GM19043 (cell line): ENCODE results near the gene RNF212B.
"Not testable (repeated sequence)": the region's sequence is repeated elsewhere in the genome, so short reads cannot be mapped to it uniquely, and the experiment has no call there.

Experiments
- ATAC-seq: cut with Tn5 transposase; IDR thresholded peaks from one replicate; pipeline ENCODE4 v1.9.1; 2021; ENCODE audit warnings: low read depth; ENCODE audit not compliant: unreplicated experiment

Gene RNF212B, protein sequence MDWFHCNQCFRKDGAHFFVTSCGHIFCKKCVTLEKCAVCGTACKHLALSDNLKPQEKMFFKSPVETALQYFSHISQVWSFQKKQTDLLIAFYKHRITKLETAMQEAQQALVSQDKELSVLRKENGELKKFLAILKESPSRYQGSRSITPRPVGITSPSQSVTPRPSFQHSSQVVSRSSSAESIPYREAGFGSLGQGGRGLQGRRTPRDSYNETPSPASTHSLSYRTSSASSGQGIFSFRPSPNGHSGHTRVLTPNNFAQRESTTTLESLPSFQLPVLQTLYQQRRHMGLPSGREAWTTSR

GRCh38 chr14:23237772-23238594 lies at the start of gene RNF212B:
TSS of gene RNF212B (plus strand) at chr14:23237936. CDS start at chr14:23240346, 2,410 bp downstream.
- ATAC-seq = peak; percentile 79

- no peak for ATAC-seq
Observed at GRCh38 chr14:23193432-23193831, 44.3 kb upstream of the RNF212B start.

DNA sequence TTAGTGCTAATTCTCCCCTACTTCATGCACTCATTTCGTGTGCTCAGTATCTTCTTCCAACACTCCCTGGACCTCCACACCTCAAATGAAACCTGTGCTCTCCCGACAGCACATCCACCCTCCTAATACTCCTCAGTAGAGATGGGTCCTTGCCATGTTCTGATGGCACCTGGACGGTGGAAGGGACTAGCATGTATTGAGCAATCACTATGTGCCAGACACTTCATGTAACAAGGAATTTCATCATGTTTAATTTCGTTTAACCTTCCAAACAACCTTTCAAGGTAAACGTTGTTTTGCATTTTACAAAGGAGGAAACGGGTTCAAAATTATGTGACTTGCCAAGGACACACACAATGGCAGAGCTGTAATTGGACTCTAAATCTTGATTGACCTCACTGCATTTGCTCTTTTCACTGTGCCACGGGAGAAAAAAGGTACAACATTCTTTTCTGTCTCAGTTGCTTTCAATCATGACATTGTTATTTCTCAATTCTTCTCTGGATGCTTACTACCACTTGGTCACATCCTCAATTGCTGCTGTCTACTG lies 42.1 kb upstream of the RNF212B start:
- no peak for ATAC-seq

DNA sequence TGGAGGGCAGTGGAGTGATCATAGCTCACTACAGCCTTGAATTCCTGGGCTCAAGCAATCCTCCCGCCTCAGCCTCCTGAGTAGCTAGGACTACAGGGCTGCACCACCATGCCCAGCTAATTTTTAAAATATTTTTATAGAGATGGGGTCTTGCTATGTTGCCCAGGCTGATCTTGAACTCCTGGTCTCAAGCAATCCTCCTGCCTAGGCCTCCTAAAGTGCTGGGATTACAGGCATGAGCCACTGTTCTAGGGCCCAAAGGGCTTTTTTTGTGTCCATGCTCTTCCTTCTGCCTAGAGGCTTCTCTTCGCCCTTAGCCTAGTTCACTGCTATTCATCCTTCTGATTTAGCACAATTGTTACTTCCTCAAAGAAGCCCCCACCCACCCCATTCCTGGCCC lies 41.2 kb upstream of the RNF212B start:
- not testable (repeated sequence) for ATAC-seq

DNA sequence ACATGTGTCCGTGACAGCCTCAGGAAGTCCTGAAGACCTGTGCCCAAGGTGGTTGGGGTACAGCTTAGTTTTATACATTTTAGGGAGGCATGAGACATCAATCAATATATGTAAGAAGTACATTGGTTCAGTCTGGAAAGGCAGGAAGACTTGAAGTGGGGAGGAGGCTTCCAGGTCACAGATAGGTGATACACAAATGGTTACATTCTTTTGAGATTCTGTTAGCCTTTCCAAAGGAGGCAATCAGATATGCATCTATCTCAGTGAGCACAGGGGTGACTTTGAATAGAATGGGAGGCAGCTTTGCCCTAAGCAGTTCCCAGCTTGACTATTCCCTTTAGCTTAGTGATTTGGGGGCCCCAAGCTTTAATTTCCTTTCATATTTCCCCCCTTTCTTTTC lies 38.6 kb upstream of the RNF212B start:
- ATAC-seq = not testable (repeated sequence)

- ATAC-seq = no peak
Observed at GRCh38 chr14:23202001-23202400, 35.7 kb upstream of the RNF212B start.

DNA sequence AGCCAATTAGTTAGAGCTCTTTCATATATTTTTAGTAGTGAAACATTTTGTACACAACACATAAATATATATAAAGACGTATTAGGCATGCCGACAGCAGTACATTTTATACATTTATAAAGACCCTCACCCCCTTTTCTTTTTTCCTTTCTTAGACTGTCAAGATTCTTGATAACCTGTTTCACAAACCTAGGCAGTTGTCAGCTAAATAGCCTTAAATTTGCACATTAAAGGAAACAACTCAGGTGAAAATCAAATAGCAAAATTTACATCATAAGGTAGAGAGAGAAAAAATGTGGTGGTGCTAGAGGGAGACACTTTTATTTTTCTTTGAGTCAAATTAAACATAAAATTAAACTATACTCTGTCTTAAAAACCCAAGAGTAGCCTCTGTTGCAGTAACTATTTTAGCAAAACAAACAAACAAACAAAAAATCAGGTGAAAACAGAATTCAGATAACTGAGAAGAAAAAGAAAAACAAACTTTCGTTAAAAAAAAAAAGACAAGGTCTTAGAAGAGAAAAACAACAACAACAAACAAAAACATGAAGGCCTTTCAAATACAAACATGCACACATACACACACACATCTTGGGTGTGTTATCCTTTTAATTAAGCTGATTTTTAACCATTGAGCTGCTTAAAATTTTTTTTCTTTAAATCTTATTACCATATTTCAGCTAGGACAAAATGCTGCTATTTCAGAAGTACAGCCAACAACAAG lies 31.2 kb upstream of the RNF212B start:
- no peak for ATAC-seq

DNA sequence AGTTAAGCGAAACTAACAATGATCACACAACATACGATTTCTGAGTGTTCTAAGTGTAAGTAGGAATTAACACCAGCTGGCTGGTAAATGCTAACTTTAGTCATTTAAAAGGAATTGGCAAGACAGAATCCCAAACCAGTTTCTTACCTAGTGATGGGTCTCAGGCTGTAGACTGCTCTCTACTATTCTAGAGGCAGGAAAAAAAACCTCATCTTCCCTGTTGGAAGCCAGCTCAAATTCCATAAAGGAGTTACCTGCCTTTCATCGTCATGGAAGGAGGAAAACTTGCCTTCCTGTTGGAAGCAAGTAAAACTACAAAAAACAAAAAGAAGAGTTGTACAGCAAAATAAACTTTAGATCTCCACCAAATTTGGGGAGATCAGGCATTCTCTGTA lies 30.6 kb upstream of the RNF212B start:
- no peak for ATAC-seq

DNA sequence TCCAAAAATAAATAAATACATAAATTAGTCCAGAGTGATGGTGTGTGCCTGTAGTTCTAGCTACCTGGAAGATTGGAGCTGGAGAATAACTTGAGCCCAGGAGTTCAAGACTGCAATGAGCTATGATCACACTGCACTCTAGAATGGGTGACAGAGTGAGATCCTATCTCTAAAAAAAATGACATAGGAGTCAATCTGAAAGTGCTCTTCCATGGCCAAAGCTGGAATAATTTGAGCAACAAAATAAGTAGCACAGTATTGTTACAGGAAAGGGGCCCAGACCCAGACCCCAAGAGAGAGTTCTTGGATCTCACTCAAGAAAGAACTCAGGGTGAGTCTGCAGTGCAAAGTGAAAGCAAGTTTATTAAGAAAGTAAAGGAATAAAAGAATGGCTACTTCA lies 29.4 kb upstream of the RNF212B start:
- ATAC-seq = no peak

DNA sequence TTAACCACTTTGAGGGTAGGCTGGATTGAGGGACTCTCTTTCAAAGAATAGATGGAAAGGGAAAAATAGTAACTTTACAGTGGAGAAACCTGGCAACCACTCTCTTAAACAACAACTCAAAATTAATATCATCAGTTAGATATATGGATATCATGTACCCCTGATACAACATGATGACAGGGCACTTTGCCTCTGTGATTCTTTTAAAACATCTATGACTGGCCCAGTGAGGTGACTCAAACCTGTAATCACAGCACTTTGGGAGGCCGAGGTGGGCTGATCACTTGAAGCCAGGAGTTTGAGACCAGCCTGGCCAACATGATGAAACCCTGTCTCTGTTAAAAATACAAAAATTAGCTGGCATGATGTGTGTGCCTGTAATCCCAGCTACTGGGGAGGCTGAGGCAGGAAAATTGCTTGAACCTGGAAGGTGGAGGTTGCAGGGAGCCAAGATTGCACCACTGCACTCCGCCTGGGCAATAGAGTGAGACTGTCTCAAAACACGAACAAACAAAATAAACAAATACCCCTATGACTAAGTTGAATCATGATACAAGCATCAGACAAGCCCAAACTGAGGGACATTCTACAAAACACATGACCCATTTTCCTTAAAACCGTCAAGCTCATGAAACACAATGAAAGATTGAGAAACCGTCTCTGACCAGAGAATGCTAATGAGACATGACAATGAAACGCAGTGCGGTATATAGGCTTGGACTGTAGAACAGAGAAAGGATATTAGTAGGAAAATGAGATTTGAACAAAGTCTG lies 27.9 kb upstream of the RNF212B start:
- ATAC-seq = no peak

- ATAC-seq = no peak
Observed at GRCh38 chr14:23215421-23215820, 22.3 kb upstream of the RNF212B start.

- no peak for ATAC-seq
Observed at GRCh38 chr14:23217032-23218020, 20.4 kb upstream of the RNF212B start.

GRCh38 chr14:23219075-23219474 lies 18.7 kb upstream of the RNF212B start:
- no peak for ATAC-seq

DNA sequence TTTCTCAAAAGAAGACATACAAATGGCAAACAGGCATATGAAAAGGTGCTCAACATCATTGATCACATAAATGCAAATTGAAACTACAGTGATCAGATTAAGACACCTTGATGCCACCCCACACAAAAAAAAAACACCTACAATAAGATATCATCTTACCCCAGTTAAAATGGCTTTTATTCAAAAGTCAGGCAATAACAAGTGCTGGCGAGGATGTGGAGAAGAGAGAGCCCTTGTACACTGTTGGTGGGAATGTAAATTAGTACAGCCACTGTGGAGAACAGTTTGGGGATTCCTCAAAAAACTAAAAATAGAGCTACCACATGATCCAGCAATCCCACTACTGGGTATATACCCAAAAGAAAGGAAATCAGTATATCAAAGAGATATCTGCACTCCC lies 12.8 kb upstream of the RNF212B start:
- not testable (repeated sequence) for ATAC-seq

DNA sequence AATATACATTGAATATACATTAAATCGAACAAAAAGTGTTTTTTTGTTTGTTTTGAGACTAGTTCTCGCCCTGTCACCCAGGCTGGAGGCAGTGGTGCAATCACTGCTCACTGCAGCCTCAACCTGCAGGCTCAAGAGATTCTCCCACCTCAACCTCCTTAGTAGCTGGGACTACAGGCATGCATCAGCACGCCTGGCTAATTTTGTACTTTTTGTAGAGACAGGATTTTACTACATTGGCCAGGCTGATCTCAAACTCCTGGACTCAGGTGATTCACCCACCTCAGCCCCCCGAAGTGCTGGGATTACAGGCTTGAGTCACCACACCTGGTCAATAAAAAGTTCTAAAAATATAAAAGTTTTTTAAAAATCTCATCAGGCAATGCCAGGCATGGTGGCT lies 10.2 kb upstream of the RNF212B start:
- no peak for ATAC-seq

- no peak for ATAC-seq
Observed at GRCh38 chr14:23228812-23229211, 8.9 kb upstream of the RNF212B start.

GRCh38 chr14:23232241-23232808 lies 5.4 kb upstream of the RNF212B start:
- ATAC-seq = not testable (repeated sequence)

- ATAC-seq = no peak
Observed at GRCh38 chr14:23240661-23241060, 2.9 kb downstream of the RNF212B start.
